ENCODE results near the gene APBA2.
A peak's percentile ranks its signal among the peaks of the same experiment; 100 is the strongest.

The APBA2 gene

GRCh38 chr15:28984421-28985315 lies 98.9 kb downstream of the APBA2 start (continued):
- TF ChIP-seq ZBTB6 (tag by site-specific recombination; IDR thresholded peaks at IDR 0.05) (no peak), ZXDB (tag by site-specific recombination; IDR thresholded peaks at IDR 0.05) (no peak), ZNF138 (tag by site-specific recombination; IDR thresholded peaks at IDR 0.05; ENCODE audit: borderline replicate concordance) (no peak), ZNF776 (tag by site-specific recombination; IDR thresholded peaks at IDR 0.05; ENCODE audit: borderline replicate concordance) (no peak), ZBTB21 (tag by site-specific recombination; IDR thresholded peaks at IDR 0.05) (no peak), INSM2 (tag by site-specific recombination; IDR thresholded peaks at IDR 0.05) (no peak), GLI4 (tag by site-specific recombination; IDR thresholded peaks at IDR 0.05) (no peak), ATF2 (tag by site-specific recombination; IDR thresholded peaks at IDR 0.05; ENCODE audit: low read depth) (peak; percentile 59), OVOL3 (tag by site-specific recombination; IDR thresholded peaks at IDR 0.05) (no peak), ZNF621 (tag by site-specific recombination; IDR thresholded peaks at IDR 0.05) (no peak), SP7 (tag by site-specific recombination; IDR thresholded peaks at IDR 0.05) (no peak), ZNF549 (tag by site-specific recombination; IDR thresholded peaks at IDR 0.05) (no peak), PATZ1 (tag by site-specific recombination; IDR thresholded peaks at IDR 0.05) (0 out of 2 replicates have a peak, but pooled peaks have one; percentile 15)

- Histone ChIP-seq H3K4me1 (ENCODE audit: control insufficient read depth, insufficient read depth, low read length) (no peaks in the 10 kb centered on the region), H3K4me3 (ENCODE audit: low read depth, low read length) (no peak overlapping the region), H3K36me3 (ENCODE audit: control insufficient read depth in 2 of 2, insufficient read depth in 1 of 2, low read length in 2 of 2) (no peaks in the 10 kb centered on the region), H3K27ac (ENCODE audit: extremely low read depth, low read depth, low read length) (no peak overlapping the region), H3K9me3 (ENCODE audit: control insufficient read depth, insufficient read depth, low read depth, low read length) (no peaks in the 10 kb centered on the region)
- CTCF ChIA-PET = interaction anchor here (0.7 to 1.0 kb wide), 2 partner anchors 27 to 113 kb away, joined by 4 to 7 read pairs; no protein-coding TSS in a partner anchor
- POLR2A ChIA-PET = interaction anchor here (0.6 kb wide), 1 partner anchor 741 kb away, joined by 3 read pairs; no protein-coding TSS in a partner anchor
- TF ChIP-seq ZNF558 (tag by site-specific recombination; IDR thresholded peaks at IDR 0.05) (no peak), ZNF239 (tag by site-specific recombination; IDR thresholded peaks at IDR 0.05) (no peak), ZNF433 (tag by site-specific recombination; IDR thresholded peaks at IDR 0.05; ENCODE audit: low read depth) (no peak), ZNF580 (tag by site-specific recombination; IDR thresholded peaks at IDR 0.05) (no peak), ZNF350 (tag by site-specific recombination; IDR thresholded peaks at IDR 0.05) (no peak), ZNF274 (IDR thresholded peaks at IDR 0.05; ENCODE audit: low read length) (no peak), ZNF274 (tag by site-specific recombination; IDR thresholded peaks at IDR 0.05; ENCODE audit: borderline replicate concordance) (no peak), ZBTB49 (tag by site-specific recombination; IDR thresholded peaks at IDR 0.05; ENCODE audit: low read depth) (no peak), ZNF658 (tag by site-specific recombination; IDR thresholded peaks at IDR 0.05) (no peak), GLIS1 (tag by site-specific recombination; IDR thresholded peaks at IDR 0.05) (no peak), AEBP2 (tag by site-specific recombination; IDR thresholded peaks at IDR 0.05; ENCODE audit: borderline replicate concordance) (no peak), ZNF221 (tag by site-specific recombination; IDR thresholded peaks at IDR 0.05; ENCODE audit: borderline replicate concordance) (no peak)
Measured at GRCh38 chr15:28985316-28985645, 99.5 kb downstream of the APBA2 start.
